ENCODE measurements around the gene RELN. TPM values are rescaled to one million over a fixed set of nuclear protein-coding genes. Genes with fewer than 3 reads are reported as not detected.

Gene RELN
- total and polyA plus RNA-seq, 9 of the 15 experiments (the other 6 are each of a cell fraction or from before 2014, with no cell fraction given) = 12.9 to 43.2 (median 18.1) TPM

- no peaks in the 10 kb centered on the region for H3K9me1 ChIP-seq (ENCODE audit: control insufficient read depth, insufficient read depth, low read length)
- H3K79me2 ChIP-seq (ENCODE audit: control insufficient read depth, insufficient read depth, low read length) = no peaks in the 10 kb centered on the region
- in situ Hi-C loops (cut with MboI) (no loop called here), intact Hi-C loops (cut with micrococcal nuclease) (no loop called here)
- ChIA-PET POLR2A (no interaction called here), CTCF (ENCODE audit: low intra/inter-chr PET ratio) (no interaction called here)
- H2AFZ ChIP-seq (ENCODE audit: low read depth, low read length) = no peak overlapping the region
- H3K4me1 ChIP-seq (replicated peaks in 1 of 2; ENCODE audit: control insufficient read depth in 2 of 2, insufficient read depth in 2 of 2, low read length in 2 of 2) = peaks cover 0 to 3% of the 10 kb centered on the region in 2 experiments; a peak in 3 of 5 replicates
- no TSS peak for BruUV-seq (replicated peaks)
- H4K20me1 ChIP-seq (replicated peaks; ENCODE audit: control insufficient read depth, insufficient read depth, low read length) = no peaks in the 10 kb centered on the region
- no peak overlapping the region for H3K4me3 ChIP-seq
- FAIRE-seq = no peak
- no peak for DNase-seq (ENCODE audit: extremely low read depth in 1 of 4, low spot score in 3 of 4)
- no peaks in the 10 kb centered on the region for H3K9me3 ChIP-seq (replicated peaks; ENCODE audit: control insufficient read depth, insufficient read depth, low read depth, low read length)
- ATAC-seq = no peak
- H3K9ac ChIP-seq (ENCODE audit: insufficient read depth in 1 of 2, low read depth in 2 of 2, low read length in 2 of 2) = no peak overlapping the region
- H3K27me3 ChIP-seq (ENCODE audit: control insufficient read depth in 2 of 2, insufficient read depth in 2 of 2, low read length in 2 of 2) = no peaks in the 10 kb centered on the region
- no peak overlapping the region for H3K27ac ChIP-seq (ENCODE audit: extremely low read depth, low read depth, low read length)
- H3K36me3 ChIP-seq (ENCODE audit: control insufficient read depth, insufficient read depth, low read length) = peaks cover 5% of the 10 kb centered on the region; the same call in 1 of the 3 replicates
- no peak overlapping the region for H3K4me2 ChIP-seq (ENCODE audit: insufficient read depth, low read length)
- WGBS (ENCODE audit: insufficient coverage, low coverage, missing lambda C conversion rate) = 57% methylated on average over 5 of the region's 5 CpGs
- TF ChIP-seq EHMT2 (IDR thresholded peaks at IDR 0.05) = peak; percentile 93
- no peak for TF ChIP-seq JUNB (CRISPR knock-in tag; conservative IDR thresholded peaks at IDR 0.05)
- TF ChIP-seq REST (IDR thresholded peaks at IDR 0.05; ENCODE audit: borderline replicate concordance) = peak; percentile 95
- TF ChIP-seq REST (CRISPR knock-in tag; IDR thresholded peaks at IDR 0.05; ENCODE audit: low read depth) = peak; percentile 64; the same call in 1 of the 2 replicates
- no peak for TF ChIP-seq HINFP (tag; conservative IDR thresholded peaks at IDR 0.05; ENCODE audit: low read depth)
- TF ChIP-seq ZNF282 (CRISPR knock-in tag; IDR thresholded peaks at IDR 0.05) = no peak
- TF ChIP-seq ZNF717 (CRISPR knock-in tag; IDR thresholded peaks at IDR 0.05) = no peak
- peak in 1 of 2 experiments; percentile 60 for TF ChIP-seq AFF1 (IDR thresholded peaks at IDR 0.05; ENCODE audit: low read depth in 1 of 2, partially characterized antibody in 2 of 2)
These were observed 353.3 kb downstream of the RELN start for GRCh38 chr7:103636153-103636552.
